Activated T-helper 9 cell treated with anti-CD3 and anti-CD28 coated beads, Interleukin-2, amount 50 U/mL, for 16 hours (primary cell): ENCODE measurements around the gene DYNLRB2.

Source experiments
- DNase-seq: peaks from one replicate; pipeline ENCODE4 v3.0.0-alpha.2; 2020; ENCODE audit warnings: low read depth

DYNLRB2 gene

DNA sequence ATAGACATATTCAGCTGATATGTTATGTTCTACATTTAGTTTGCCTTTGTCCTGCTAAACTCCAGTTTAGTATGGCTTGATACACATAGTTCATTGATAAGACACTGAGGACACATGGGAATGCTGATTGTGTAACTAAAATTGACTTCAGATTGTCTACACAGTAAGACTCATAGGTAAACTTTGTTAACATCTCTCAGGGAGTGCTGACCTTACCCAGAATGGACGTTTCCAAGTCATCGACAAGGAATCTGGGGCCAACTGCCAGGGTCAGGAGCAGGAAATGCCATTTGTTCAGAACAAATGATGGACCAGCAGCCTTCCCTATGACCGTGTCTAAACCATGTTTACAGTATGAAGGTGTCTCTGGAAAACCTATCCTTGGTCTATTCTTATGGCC lies 58.7 kb downstream of the DYNLRB2 start:
- DNase-seq = no peak
